HepG2 (cell line): Measurements from ENCODE around the gene CTSA. TPM values are rescaled to one million over a fixed set of nuclear protein-coding genes. Genes with fewer than 3 reads are reported as not detected.
A peak's percentile ranks its signal among the peaks of the same experiment; 100 is the strongest.

ENCODE experiments used
- AKAP8 ChIP-seq: sonication (generic); formaldehyde crosslinking; IDR thresholded peaks from 2 replicates; pipeline ENCODE4 v1.5.1; 2020; ENCODE audit warnings: mild to moderate bottlenecking, missing genetic modification reagents
- ATRX ChIP-seq: sonication (generic); formaldehyde crosslinking; IDR thresholded peaks from 2 replicates; pipeline ENCODE4 v1.4.0; 2020; ENCODE audit warnings: missing genetic modification reagents, borderline replicate concordance
- CBX5 ChIP-seq: sonication (generic); formaldehyde crosslinking; IDR thresholded peaks from 2 replicates; pipeline ENCODE4 v1.4.0; 2020; ENCODE audit warnings: missing genetic modification reagents, borderline replicate concordance
- LCORL ChIP-seq, 2 experiments: fragments of 450-650 bp in 1 of 2; sonication (generic) in 1 of 2; formaldehyde crosslinking in 1 of 2; IDR thresholded peaks; 2 replicates each; pipeline versions ENCODE4 v1.5.0 to v1.6.1; 2017 to 2020; ENCODE audit warnings: antibody characterized with exemption in 1 of 2, missing genetic modification reagents in 1 of 2
- MIXL1 ChIP-seq: IDR thresholded peaks from 2 replicates; pipeline ENCODE4 v1.6.1; 2016
- NFE2L1 ChIP-seq: sonication (generic); formaldehyde crosslinking; IDR thresholded peaks from 2 replicates; pipeline ENCODE4 v1.4.0; 2020; ENCODE audit warnings: missing genetic modification reagents, mild to moderate bottlenecking, borderline replicate concordance
- ONECUT2 ChIP-seq: sonication (generic); formaldehyde crosslinking; IDR thresholded peaks from 2 replicates; pipeline ENCODE4 v1.4.0; 2020; ENCODE audit warnings: missing genetic modification reagents
- STAT6 ChIP-seq: sonication (generic); formaldehyde crosslinking; IDR thresholded peaks from 2 replicates; pipeline ENCODE4 v1.4.0; 2020; ENCODE audit warnings: missing genetic modification reagents, mild to moderate bottlenecking, borderline replicate concordance
- TRIM24 ChIP-seq: sonication (generic); formaldehyde crosslinking; IDR thresholded peaks from 2 replicates; pipeline ENCODE4 v1.8.0; 2022; ENCODE audit warnings: mild to moderate bottlenecking, missing genetic modification reagents
- ZBTB3 ChIP-seq: sonication (generic); formaldehyde crosslinking; IDR thresholded peaks from 2 replicates; pipeline ENCODE4 v1.4.0; 2020; ENCODE audit warnings: low read depth, mild to moderate bottlenecking, moderate library complexity, missing genetic modification reagents, borderline replicate concordance
- ZBTB43 ChIP-seq: sonication (generic); formaldehyde crosslinking; conservative IDR thresholded peaks from 2 replicates; pipeline ENCODE4 v1.4.0; 2020; ENCODE audit warnings: missing genetic modification reagents
- ZMYM4 ChIP-seq: sonication (generic); formaldehyde crosslinking; IDR thresholded peaks from 2 replicates; pipeline ENCODE4 v1.8.1; 2023; ENCODE audit warnings: mild to moderate bottlenecking, missing genetic modification reagents
- ZNF652 ChIP-seq: IDR thresholded peaks from 2 replicates; pipeline ENCODE4 v1.6.1; 2016; ENCODE audit warnings: low read depth, borderline replicate concordance
- polyA plus RNA-seq, 8 experiments: library from polyadenylated mRNA; depleted of rRNA in 3 of 8; stranded (reverse) in 7 of 8; unstranded in 1 of 8; fragments of >200 nt; fragmentation: Illumina TruSeq in 4 of 8; extraction: Trizol in 4 of 8; gene quantifications; 2 replicates each; pipeline versions ENCODE4 v1.2.1 to v1.2.3, GENCODE V29; 2011 to 2016; ENCODE audit warnings: low read depth in 4 of 8, missing spikeins in 1 of 8, mixed read lengths in 1 of 8; ENCODE audit not compliant: insufficient read depth in 1 of 8
- total RNA-seq, 5 experiments: library from RNA; depleted of rRNA; stranded (reverse); fragments of >200 nt; fragmentation: Illumina TruSeq; extraction: Trizol; gene quantifications; 2 replicates each; pipeline ENCODE4 v1.2.3, GENCODE V29; 2016; ENCODE audit warnings: low read depth in 1 of 5
- TF ChIP-seq, protein P1 (sequence below): IDR thresholded peaks from 2 replicates; pipeline ENCODE4 v1.6.1; 2016; ENCODE audit warnings: control low read depth
- TF ChIP-seq, protein P2 (sequence below), 2 experiments: sonication (generic) in 1 of 2; formaldehyde crosslinking in 1 of 2; IDR thresholded peaks; 2 replicates each; pipeline versions ENCODE4 v1.6.1 to v1.9.0; 2014 to 2022; ENCODE audit warnings: antibody characterized with exemption in 1 of 2, borderline replicate concordance in 1 of 2, inconsistent platforms in 1 of 2, low read depth in 1 of 2, missing genetic modification reagents in 1 of 2
- TF ChIP-seq, protein P3 (sequence below): sonication (generic); formaldehyde crosslinking; IDR thresholded peaks from 2 replicates; pipeline ENCODE4 v1.8.1; 2023; ENCODE audit warnings: missing genetic modification reagents, inconsistent platforms, borderline replicate concordance

Gene CTSA
- total and polyA plus RNA-seq, 2 of the 13 experiments (the other 11 are each of a cell fraction or from before 2014, with no cell fraction given), result 202 to 231 TPM

DNA sequence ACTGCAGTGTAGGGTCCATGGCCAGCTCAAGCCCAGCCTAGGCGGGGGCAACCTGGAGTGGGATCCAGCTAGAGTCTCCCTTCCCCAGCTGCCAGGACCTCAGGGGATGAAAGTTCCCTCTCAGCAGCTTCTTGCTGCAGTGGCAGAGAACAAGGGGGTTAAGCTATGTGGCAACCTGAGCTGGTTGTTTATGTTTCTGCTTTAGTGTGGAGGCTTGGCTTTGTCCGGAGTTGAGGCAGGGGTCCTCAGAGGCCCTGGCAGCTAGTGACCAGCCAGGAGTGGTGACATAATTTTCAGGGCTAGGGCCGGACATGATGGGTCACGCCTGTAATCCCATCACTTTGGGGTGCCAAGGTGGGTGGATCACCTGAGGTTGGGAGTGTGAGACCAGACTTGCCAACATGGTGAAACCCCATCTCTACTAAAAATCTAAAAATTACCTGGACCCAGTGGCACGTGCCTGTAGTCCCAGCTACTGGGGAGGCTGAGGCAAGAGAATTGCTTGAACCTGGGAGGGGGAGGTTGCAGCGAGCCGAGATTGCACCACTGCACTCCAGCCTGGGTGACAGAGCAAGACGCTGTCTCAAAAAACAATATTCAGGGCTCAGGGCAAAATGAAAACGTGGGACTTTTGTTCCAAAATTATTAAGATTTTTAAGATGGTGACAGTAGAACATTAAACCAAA lies 34.8 kb downstream of the CTSA start (continued):
- TF ChIP-seq LCORL (IDR thresholded peaks at IDR 0.05) (no peak), LCORL (CRISPR knock-in tag; IDR thresholded peaks at IDR 0.05) (peak; percentile 54; the same call in 1 of the 2 replicates), NFE2L1 (CRISPR knock-in tag) (no peak), ZBTB43 (CRISPR knock-in tag) (no peak), ZMYM4 (CRISPR knock-in tag) (0 out of 2 replicates have a peak, but pooled peaks have one; percentile 44), ZNF652 (CRISPR knock-in tag) (peak; percentile 84), CBX5 (CRISPR knock-in tag) (0 out of 2 replicates have a peak, but pooled peaks have one; percentile 47), ATRX (CRISPR knock-in tag) (no peak), STAT6 (CRISPR knock-in tag) (no peak), AKAP8 (CRISPR knock-in tag) (no peak), ONECUT2 (no peak), ZBTB3 (no peak), TRIM24 (CRISPR knock-in tag) (no peak), MIXL1 (CRISPR knock-in tag) (no peak)
- TF ChIP-seq, protein P1, sequence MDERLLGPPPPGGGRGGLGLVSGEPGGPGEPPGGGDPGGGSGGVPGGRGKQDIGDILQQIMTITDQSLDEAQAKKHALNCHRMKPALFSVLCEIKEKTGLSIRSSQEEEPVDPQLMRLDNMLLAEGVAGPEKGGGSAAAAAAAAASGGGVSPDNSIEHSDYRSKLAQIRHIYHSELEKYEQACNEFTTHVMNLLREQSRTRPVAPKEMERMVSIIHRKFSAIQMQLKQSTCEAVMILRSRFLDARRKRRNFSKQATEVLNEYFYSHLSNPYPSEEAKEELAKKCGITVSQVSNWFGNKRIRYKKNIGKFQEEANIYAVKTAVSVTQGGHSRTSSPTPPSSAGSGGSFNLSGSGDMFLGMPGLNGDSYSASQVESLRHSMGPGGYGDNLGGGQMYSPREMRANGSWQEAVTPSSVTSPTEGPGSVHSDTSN, result no peak
- TF ChIP-seq, protein P2, sequence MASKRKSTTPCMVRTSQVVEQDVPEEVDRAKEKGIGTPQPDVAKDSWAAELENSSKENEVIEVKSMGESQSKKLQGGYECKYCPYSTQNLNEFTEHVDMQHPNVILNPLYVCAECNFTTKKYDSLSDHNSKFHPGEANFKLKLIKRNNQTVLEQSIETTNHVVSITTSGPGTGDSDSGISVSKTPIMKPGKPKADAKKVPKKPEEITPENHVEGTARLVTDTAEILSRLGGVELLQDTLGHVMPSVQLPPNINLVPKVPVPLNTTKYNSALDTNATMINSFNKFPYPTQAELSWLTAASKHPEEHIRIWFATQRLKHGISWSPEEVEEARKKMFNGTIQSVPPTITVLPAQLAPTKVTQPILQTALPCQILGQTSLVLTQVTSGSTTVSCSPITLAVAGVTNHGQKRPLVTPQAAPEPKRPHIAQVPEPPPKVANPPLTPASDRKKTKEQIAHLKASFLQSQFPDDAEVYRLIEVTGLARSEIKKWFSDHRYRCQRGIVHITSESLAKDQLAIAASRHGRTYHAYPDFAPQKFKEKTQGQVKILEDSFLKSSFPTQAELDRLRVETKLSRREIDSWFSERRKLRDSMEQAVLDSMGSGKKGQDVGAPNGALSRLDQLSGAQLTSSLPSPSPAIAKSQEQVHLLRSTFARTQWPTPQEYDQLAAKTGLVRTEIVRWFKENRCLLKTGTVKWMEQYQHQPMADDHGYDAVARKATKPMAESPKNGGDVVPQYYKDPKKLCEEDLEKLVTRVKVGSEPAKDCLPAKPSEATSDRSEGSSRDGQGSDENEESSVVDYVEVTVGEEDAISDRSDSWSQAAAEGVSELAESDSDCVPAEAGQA (IDR thresholded peaks at IDR 0.05; ENCODE audit: low read depth), result 0 out of 2 replicates have a peak, but pooled peaks have one; percentile 46
- TF ChIP-seq, protein P2 (CRISPR knock-in tag; IDR thresholded peaks at IDR 0.05; ENCODE audit: borderline replicate concordance), result no peak
- TF ChIP-seq, protein P3, sequence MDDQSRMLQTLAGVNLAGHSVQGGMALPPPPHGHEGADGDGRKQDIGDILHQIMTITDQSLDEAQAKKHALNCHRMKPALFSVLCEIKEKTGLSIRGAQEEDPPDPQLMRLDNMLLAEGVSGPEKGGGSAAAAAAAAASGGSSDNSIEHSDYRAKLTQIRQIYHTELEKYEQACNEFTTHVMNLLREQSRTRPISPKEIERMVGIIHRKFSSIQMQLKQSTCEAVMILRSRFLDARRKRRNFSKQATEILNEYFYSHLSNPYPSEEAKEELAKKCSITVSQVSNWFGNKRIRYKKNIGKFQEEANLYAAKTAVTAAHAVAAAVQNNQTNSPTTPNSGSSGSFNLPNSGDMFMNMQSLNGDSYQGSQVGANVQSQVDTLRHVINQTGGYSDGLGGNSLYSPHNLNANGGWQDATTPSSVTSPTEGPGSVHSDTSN (CRISPR knock-in tag), result no peak
